ENCODE measurements around the gene SFTPB.
"Not testable (repeated sequence)": the region's sequence is repeated elsewhere in the genome, so short reads cannot be mapped to it uniquely, and the experiment has no call there.

- not testable (repeated sequence) for TF ChIP-seq FOXA1 (IDR thresholded peaks at IDR 0.05); BHLHE40 (IDR thresholded peaks at IDR 0.05; ENCODE audit: borderline replicate concordance); NFRKB (IDR thresholded peaks at IDR 0.05); SP1 (IDR thresholded peaks at IDR 0.05); HDGF (IDR thresholded peaks at IDR 0.05; ENCODE audit: borderline replicate concordance); LEF1 (IDR thresholded peaks at IDR 0.05; ENCODE audit: borderline replicate concordance); SUZ12 (IDR thresholded peaks at IDR 0.05); ARNT (IDR thresholded peaks at IDR 0.05); FOXM1 (IDR thresholded peaks at IDR 0.05; ENCODE audit: borderline replicate concordance); ZNF384 (IDR thresholded peaks at IDR 0.05); CTBP1 (IDR thresholded peaks at IDR 0.05; ENCODE audit: borderline replicate concordance); L3MBTL2 (conservative IDR thresholded peaks at IDR 0.05); ELF4 (IDR thresholded peaks at IDR 0.05); TARDBP (IDR thresholded peaks at IDR 0.05)
These were observed 2.4 kb upstream of the SFTPB start for GRCh38 chr2:85670416-85670815.
